Kasumi-1 (cell line): ENCODE data around the gene GUCY1B1.
"Not testable (repeated sequence)": the region's sequence is repeated elsewhere in the genome, so short reads cannot be mapped to it uniquely, and the experiment has no call there.

Experiments used
- DNase-seq, 2 experiments: peaks; one replicate each; lab custom pipeline; 2025; lab: John Stamatoyannopoulos, UW

The GUCY1B1 gene

GRCh38 chr4:155761916-155762315 is 3.1 kb downstream of the GUCY1B1 start:
- DNase-seq, result no peak

DNA sequence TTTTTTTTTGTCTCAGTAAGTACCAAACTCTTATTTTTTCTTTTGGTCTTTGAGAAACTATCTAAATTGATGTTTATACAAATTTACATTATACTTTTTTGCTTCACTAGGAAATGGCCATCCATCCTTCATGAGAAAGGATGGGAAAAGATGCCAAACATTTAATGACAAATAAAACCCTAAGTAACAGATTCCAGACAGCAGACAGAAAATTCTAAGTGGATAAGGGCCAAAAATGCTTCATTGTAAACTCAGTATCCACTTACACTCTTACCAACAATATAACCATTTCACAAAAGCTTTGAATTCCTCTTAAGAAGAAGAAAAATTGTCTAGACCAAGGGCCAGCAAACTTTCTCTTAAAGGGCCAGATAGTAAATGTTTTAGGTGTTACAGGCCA is 3.5 kb downstream of the GUCY1B1 start:
- DNase-seq, result no peak

DNA sequence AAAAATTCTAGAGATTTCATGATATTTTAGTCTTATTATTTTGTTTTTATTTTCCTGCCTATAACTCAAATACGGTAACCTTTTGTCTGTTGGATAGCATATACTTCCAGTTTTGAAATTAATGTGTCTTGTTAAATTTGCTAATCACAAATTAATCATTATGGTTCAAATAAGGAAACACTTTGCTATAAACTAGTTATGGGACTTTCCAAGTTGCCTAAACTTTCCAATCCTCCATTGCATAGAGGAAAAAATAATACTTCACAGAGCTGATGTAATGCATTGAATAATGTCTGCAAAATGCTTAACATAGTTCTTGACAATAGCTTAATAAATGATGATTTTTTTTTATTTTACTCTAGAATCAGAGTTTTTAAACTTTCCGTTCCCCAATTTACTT is 4.7 kb downstream of the GUCY1B1 start:
- no peak for DNase-seq

DNA sequence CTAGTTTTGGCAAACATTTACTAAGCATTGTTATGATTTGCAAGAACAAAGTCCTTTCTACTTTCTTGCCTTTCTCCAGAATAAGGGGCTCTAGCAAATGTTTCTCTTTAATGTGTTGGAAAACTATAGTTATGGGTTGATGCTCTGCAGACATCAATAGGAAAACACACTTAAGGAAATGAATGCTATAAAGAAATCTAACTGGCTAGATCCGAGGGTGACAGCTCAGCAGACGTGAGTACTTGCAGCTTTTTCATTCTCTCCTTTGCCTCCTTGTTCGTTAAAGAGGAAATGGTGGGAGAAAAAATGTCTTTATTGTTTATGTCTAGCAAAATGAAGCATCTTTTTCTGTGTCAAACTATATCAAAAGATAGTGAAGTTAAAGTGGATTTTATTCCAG is 6.3 kb downstream of the GUCY1B1 start:
- no peak for DNase-seq

DNA sequence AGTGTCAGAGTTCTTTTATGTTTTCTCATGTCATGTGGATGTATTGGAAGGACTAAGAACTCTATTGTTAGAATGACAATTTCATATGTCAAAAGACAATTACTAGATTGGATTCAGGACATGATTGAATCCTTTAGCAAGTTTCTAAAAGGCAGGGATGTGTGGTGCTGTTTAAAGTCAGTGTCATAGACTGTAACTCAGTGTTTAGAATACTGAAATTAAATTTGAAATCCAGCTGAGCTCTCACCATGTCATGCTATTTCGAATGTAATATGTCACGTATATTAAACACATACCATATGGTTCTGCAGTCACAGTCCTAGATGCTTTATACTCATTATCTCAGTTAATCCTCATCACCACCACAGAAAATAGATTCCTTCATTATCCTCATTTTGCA is 7.8 kb downstream of the GUCY1B1 start:
- no peak for DNase-seq

DNA sequence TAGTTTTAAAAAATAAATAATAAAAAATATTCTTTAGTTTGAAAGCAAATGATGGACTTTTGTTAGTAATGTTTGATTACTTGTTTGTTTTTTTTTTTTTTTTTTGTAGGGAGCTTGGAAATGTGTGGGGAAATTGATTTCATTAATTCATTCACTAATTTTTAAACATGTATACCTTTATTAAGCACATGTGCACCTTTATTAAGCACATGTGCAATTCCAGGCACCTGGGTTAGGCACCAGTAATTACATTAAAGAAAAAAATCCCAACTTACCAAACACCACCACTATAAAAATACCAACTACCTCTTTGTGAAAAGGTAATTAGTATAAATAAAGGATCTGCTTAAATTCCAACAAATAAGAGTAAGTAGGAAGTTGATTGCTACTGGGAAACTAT is 9.5 kb downstream of the GUCY1B1 start:
- no peak for DNase-seq

DNA sequence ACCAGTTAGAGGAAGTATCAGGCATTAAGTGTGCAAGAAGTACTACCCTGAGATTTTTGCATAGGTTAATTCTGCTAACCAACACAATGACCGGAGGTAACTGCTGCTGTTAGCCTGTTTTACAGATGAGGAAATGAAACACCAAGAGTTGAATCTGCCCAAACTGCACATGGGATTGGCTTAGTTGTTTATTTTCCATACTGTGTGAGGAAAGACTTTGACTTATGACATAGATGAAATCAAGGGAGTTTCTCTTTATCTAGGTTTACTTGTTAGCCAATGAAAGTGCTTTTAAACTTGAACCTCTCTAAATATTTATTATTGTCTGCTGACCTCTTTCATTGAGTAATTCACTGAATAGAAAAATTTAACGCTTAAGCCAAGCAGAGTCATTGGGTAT is 10.3 kb downstream of the GUCY1B1 start:
- DNase-seq, result no peak

GRCh38 chr4:155772459-155773195 is 13.8 kb downstream of the GUCY1B1 start:
- DNase-seq, result no peak

DNA sequence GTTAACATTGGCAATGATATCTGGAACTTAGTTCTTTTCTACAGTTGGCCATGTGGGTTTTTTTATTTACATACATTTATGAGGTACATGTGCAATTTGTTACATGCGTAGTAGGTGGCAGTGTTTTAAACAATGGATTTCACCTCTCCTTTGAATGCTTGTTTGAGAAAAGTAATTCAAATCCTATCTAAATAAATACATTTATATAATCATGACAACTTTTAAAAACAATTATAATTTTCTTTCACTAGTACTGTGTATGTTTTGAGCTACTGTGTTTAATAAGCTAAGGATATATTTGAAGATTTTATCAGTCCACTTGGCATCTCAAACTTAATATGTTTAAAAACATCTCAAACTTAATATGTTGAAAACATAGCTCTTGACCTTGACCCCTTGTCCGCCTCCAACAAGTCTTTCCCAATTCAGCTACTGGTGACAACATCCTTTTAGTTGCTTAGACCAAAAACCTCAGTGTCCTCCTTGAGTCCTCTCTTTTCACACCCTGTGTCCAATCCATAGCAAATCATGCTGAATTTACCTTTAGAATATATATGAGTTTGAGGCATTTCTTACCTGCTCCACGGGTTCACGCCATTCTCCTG is 14.5 kb downstream of the GUCY1B1 start:
- no peak for DNase-seq

GRCh38 chr4:155774033-155774432 is 15.2 kb downstream of the GUCY1B1 start:
- no peak for DNase-seq

GRCh38 chr4:155777971-155778735 is 19.3 kb downstream of the GUCY1B1 start:
- no peak for DNase-seq

DNA sequence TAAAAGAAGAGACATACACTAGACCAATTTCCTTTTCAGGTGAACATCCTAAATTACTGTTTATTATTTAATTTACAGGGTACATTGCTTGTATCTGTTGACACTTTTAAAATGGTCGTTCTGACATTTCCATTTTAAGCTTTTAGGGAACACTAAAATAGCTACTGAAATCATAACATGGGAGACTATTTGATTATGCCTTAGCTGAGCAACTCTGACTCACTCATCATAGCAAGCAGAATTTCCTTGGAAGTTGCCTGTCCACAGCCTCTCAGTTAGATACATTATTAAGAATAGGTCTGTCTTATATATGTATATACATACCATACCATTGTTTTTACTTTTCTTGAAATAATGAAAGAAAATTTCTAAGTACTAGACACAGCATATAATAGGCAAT is 22.0 kb downstream of the GUCY1B1 start:
- DNase-seq, result no peak

DNA sequence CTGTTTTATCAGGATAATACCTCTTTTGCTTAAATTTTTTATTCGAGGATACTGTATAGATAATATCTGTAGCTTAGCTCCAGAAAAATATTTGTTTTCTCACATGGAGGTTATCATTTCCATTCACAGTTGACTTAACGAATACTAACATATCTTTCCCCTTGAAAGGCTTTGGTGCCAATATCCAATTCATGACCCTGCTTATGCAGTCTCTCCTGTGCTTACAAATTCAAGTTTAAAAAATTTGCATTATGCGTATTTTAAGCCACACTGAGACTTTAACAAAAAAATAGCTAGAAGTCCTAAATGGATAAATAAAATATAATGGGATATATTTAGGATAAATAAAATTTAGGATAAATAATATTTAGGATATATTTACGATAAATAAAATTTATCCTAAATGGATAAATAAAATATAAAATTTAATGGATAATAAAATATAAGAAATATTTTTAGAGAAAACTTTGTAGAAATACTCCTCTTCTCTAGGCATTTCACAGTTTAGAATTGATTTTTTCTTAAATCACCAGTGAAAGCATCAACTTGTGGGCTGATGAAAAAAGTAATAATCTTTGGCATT is 22.5 kb downstream of the GUCY1B1 start:
- no peak for DNase-seq

GRCh38 chr4:155784637-155785036 is 25.8 kb downstream of the GUCY1B1 start:
- DNase-seq, result no peak

DNA sequence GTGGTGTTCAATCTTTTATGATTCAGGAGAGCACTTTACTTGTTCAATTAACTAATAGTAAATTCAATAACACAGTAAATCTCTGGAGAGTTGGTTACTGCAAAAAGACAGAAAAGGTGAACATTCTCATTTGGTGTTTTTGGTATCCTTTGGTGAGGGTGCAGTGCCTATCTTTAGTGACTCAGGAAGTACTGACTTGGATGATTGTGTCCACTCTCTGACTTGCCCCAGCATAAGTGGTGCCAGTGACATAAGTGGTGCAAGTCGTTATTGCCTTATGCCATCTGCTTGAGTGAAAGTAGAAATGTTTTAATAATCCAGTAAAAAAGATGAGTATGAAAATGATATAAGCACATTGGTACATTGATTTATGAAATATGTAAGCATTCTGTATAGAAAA is 27.0 kb downstream of the GUCY1B1 start:
- DNase-seq, result no peak

DNA sequence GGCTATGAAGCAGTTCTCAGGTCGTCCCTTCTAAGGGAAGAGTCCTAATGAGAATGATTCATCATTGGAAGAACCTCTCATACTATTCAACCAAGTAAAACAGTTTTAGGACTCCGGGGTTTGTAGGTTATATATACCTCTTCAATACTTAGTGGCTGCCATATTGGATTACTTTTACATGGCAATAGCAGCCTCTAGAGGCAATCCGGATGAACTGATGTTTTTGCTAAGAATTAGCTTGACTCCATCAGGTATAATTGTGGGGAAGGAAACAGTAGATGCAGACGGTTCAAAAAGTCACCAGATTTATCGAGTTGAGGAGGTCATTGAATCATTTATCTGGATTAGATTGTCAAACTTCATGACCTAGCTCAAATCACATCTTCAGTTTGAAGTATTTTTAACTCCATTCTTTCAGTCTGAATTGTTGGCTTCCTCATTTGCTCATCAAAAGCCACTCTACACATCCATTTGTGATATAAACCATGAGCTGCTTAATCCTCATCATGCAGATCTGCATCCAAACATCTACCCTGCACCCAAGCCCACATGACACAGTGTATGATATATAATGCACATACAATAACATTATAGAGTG is 28.4 kb downstream of the GUCY1B1 start:
- DNase-seq, result peak; percentile 77 to 79

- no peak for DNase-seq
Observed at GRCh38 chr4:155789391-155789790, 30.6 kb downstream of the GUCY1B1 start.

GRCh38 chr4:155789982-155790381 is 31.2 kb downstream of the GUCY1B1 start:
- no peak for DNase-seq

GRCh38 chr4:155794589-155795236 is 35.9 kb downstream of the GUCY1B1 start:
- DNase-seq, result no peak

DNA sequence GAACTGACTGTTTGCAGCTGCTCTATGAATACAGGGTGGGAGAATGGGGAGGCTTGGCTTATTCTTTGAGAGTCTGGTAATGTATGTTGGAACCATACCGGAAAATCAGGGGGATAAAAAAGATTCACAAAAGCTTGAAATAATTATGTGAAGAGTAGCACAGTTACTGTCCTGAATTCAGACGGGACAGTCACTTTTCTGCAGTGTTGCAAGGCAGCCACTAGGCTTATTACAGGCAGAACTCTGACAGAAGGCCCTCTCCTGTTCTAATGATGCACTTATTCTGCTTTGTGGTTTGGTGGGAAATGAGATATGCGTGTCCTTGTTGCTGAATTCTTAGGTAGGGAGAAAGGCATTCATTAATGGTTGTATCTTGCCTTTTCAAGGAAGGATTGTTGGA is 37.2 kb downstream of the GUCY1B1 start:
- peak; percentile 70 to 76 for DNase-seq

DNA sequence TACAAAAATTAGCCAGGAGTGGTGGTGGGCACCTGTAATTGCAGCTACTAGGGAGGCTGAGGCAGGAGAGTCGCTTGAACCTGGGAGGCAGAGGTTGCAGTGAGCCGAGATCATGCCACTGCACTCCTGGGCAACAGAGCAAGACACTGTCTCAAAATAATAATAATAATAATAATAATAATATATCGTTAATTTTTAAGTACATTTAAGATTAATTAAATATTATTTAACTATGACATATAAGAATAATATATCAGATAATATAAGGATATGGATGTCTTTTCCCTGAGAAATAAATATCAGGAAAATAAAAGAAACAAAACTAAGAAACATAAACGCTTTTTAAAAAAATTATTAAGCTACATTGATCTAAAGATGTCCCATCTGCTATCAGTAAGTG is 38.8 kb downstream of the GUCY1B1 start:
- not testable (repeated sequence) for DNase-seq
